Adrenal gland (tissue), 5 donors: ENCODE data around the gene MAP4.

ENCODE experiments used
- CTCF ChIP-seq, 6 experiments: fragments of 450-650 bp in 4 of 6; fragments of 200-600 bp in 2 of 6; sonication (generic) in 1 of 6; IDR thresholded peaks; 1 replicate in 5 of 6; 2 replicates in 1 of 6; pipeline versions ENCODE4 v1.5.1 to v1.8.0; 2016 to 2021; ENCODE audit warnings: antibody characterized with exemption in 6 of 6, mild to moderate bottlenecking in 2 of 6, moderate library complexity in 1 of 6
- POLR2A ChIP-seq, 2 donors: fragments of 450-650 bp; IDR thresholded peaks; one replicate each; pipeline ENCODE4 v1.6.1; 2017; ENCODE audit warnings: antibody characterized with exemption in 2 of 2, mild to moderate bottlenecking in 2 of 2, moderate library complexity in 1 of 2
- donor health status: DM: no; HTN: no; CAD: no.

GRCh38 chr3:47882338-47882737 lies 133.9 kb downstream of the MAP4 start:
- TF ChIP-seq POLR2A (IDR thresholded peaks at IDR 0.05) (no peak), CTCF (IDR thresholded peaks at IDR 0.05) (peak in 2 of 6 experiments; percentile 8 to 14)
